H4 (cell line): ENCODE results near the gene ATP2B2. TPM values are rescaled to one million over a fixed set of nuclear protein-coding genes. Genes with fewer than 3 reads are reported as not detected.

Experiments
- DNase-seq: peaks from one replicate; pipeline ENCODE4 v3.0.0-alpha.2; 2015; ENCODE audit warnings: low spot score
- total RNA-seq: library from RNA; depleted of rRNA; stranded (reverse); fragments of >200 nt; shearing (Covaris generic); gene quantifications from 2 replicates; pipeline ENCODE4 v1.2.3, GENCODE V29; 2014

The ATP2B2 gene
- total RNA-seq, 1 experiment from 2014 or later: 0.12 TPM

- DNase-seq: no peak
These were observed 103.2 kb downstream of the ATP2B2 start for GRCh38 chr3:10401990-10402761.

- no peak for DNase-seq
These were observed 104.5 kb downstream of the ATP2B2 start for GRCh38 chr3:10400749-10401495.

GRCh38 chr3:10400050-10400748 is 105.2 kb downstream of the ATP2B2 start:
- DNase-seq: no peak

GRCh38 chr3:10399634-10400033 is 105.8 kb downstream of the ATP2B2 start:
- DNase-seq: no peak

GRCh38 chr3:10398341-10398740 is 107.0 kb downstream of the ATP2B2 start:
- DNase-seq: no peak

- DNase-seq: no peak
These were observed 107.5 kb downstream of the ATP2B2 start for GRCh38 chr3:10397879-10398278.

- DNase-seq: no peak
These were observed 108.5 kb downstream of the ATP2B2 start for GRCh38 chr3:10396931-10397330.

- no peak for DNase-seq
These were observed 109.3 kb downstream of the ATP2B2 start for GRCh38 chr3:10396083-10396482.

GRCh38 chr3:10395671-10396070 is 109.7 kb downstream of the ATP2B2 start:
- DNase-seq: no peak

- DNase-seq: no peak
These were observed 110.2 kb downstream of the ATP2B2 start for GRCh38 chr3:10395196-10395595.

GRCh38 chr3:10394491-10395025 is 110.8 kb downstream of the ATP2B2 start:
- no peak for DNase-seq

- no peak for DNase-seq
These were observed 111.9 kb downstream of the ATP2B2 start for GRCh38 chr3:10393514-10393913.

GRCh38 chr3:10392906-10393461 is 112.4 kb downstream of the ATP2B2 start:
- DNase-seq: no peak

GRCh38 chr3:10392244-10392643 is 113.1 kb downstream of the ATP2B2 start:
- DNase-seq: no peak

GRCh38 chr3:10391391-10391790 is 114.0 kb downstream of the ATP2B2 start:
- no peak for DNase-seq

- no peak for DNase-seq
These were observed 114.6 kb downstream of the ATP2B2 start for GRCh38 chr3:10390641-10391373.

- DNase-seq: no peak
These were observed 115.4 kb downstream of the ATP2B2 start for GRCh38 chr3:10389995-10390394.

- no peak for DNase-seq
These were observed 116.0 kb downstream of the ATP2B2 start for GRCh38 chr3:10389339-10389738.

- no peak for DNase-seq
These were observed 117.3 kb downstream of the ATP2B2 start for GRCh38 chr3:10387881-10388609.

- no peak for DNase-seq
These were observed 119.3 kb downstream of the ATP2B2 start for GRCh38 chr3:10386121-10386520.
